Right atrium auricular region (tissue), 2 donors: ENCODE data around the gene USP17L26. TPM values are rescaled to one million over a fixed set of nuclear protein-coding genes. Genes with fewer than 3 reads are reported as not detected.
"Not testable (repeated sequence)": the region's sequence is repeated elsewhere in the genome, so short reads cannot be mapped to it uniquely, and the experiment has no call there.

Experiments used
- DNase-seq: peaks from one replicate; pipeline ENCODE4 v3.0.0-alpha.2; 2019; ENCODE audit warnings: low spot score
- H3K27ac ChIP-seq, 2 donors: fragments of 200-600 bp; sonication (generic); 1 replicate in 1 of 2; 2 replicates in 1 of 2; pipeline ENCODE4 v1.5.1; 2016 to 2019
- H3K27me3 ChIP-seq, 2 donors: fragments of 200-600 bp; sonication (generic); one replicate each; pipeline versions ENCODE4 v1.5.1 to v1.6.0; 2017 to 2019
- H3K36me3 ChIP-seq: fragments of 200-600 bp; sonication (generic); one replicate; pipeline ENCODE4 v1.5.1; 2016
- H3K4me1 ChIP-seq, 2 donors: fragments of 200-600 bp; sonication (generic); one replicate each; pipeline versions ENCODE4 v1.5.1 to v1.6.0; 2017 to 2019
- H3K4me3 ChIP-seq, 2 donors: fragments of 200-600 bp; sonication (generic); 1 replicate in 1 of 2; 2 replicates in 1 of 2; pipeline ENCODE4 v1.5.1; 2017 to 2019; ENCODE audit warnings: mild to moderate bottlenecking in 1 of 2, moderate library complexity in 1 of 2
- H3K9me3 ChIP-seq, 2 donors: fragments of 200-600 bp; sonication (generic); one replicate each; pipeline ENCODE4 v1.5.1; 2019
- total RNA-seq, 2 donors: library from RNA; depleted of rRNA; stranded (reverse); fragments of >200 nt; gene quantifications; one replicate each; pipeline ENCODE4 v1.1.0, GENCODE V29; 2016

USP17L26 gene
- not detected for total RNA-seq

DNA sequence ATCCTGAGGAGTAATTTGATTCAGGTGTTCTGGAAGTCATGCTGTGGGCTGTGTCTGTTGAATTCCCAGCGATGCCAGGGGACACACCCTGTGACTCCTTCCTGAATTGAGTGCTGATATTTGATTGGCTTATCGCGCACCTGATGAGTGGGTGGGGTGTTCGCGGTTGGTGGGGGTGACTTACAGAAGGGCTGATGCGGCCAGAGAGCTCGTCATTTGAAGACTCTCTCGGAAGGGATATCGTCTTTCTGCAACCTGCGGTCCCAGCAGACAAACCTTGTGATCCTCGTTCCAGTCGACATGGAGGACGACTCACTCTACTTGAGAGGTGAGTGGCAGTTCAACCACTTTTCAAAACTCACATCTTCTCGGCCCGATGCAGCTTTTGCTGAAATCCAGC, at the start of gene USP17L26:
Gene USP17L26, plus strand, starts transcription at position 301 of the 400 bp plus-strand sequence. Its CDS starts 0 bp downstream, at position 301.
- not testable (repeated sequence) for H3K27ac ChIP-seq, DNase-seq, H3K27me3 ChIP-seq, H3K4me3 ChIP-seq, H3K4me1 ChIP-seq, H3K36me3 ChIP-seq, H3K9me3 ChIP-seq

DNA sequence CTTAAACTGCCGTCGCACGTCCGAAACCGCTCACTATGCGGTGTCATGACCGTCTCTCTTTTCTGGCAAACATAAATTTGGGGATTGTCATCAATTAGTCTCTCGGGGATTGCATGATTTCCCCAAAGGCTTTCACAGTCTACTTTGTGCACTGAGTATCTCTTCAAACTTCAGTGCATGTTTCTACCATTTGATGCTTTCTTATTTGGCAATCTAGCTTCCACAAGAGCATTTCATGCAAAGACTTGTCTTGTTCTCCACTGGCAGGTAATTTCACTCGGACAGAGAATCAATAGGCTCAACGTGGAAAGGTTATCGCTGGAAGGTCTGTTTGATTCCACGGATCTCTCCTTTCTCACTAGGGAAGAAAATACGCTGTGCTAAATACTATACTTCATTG, 10.3 kb upstream of the USP17L26 start:
- not testable (repeated sequence) for H3K27me3 ChIP-seq, H3K4me3 ChIP-seq, H3K27ac ChIP-seq, DNase-seq, H3K9me3 ChIP-seq, H3K4me1 ChIP-seq, H3K36me3 ChIP-seq

- not testable (repeated sequence) for H3K4me1 ChIP-seq, H3K27ac ChIP-seq, H3K36me3 ChIP-seq
Measured at GRCh38 chr4:9324865-9325264, 9.6 kb upstream of the USP17L26 start, which contains the start of gene USP17L24. TSS of gene USP17L24 (plus strand) at chr4:9325165. CDS start at chr4:9325165, 0 bp downstream.

DNA sequence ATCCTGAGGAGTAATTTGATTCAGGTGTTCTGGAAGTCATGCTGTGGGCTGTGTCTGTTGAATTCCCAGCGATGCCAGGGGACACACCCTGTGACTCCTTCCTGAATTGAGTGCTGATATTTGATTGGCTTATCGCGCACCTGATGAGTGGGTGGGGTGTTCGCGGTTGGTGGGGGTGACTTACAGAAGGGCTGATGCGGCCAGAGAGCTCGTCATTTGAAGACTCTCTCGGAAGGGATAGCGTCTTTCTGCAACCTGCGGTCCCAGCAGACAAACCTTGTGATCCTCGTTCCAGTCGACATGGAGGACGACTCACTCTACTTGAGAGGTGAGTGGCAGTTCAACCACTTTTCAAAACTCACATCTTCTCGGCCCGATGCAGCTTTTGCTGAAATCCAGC, 4.8 kb upstream of the USP17L26 start, which contains the start of gene USP17L25:
Gene USP17L25, plus strand, starts transcription at position 301 of the 400 bp plus-strand sequence. Its CDS starts 0 bp downstream, at position 301.
- not testable (repeated sequence) for H3K36me3 ChIP-seq, H3K27ac ChIP-seq

More at GRCh38 chr4:9324865-9325264, 9.6 kb upstream of the USP17L26 start, which contains the start of gene USP17L24:
- H3K9me3 ChIP-seq, DNase-seq, H3K4me3 ChIP-seq, H3K27me3 ChIP-seq: not testable (repeated sequence)

DNA sequence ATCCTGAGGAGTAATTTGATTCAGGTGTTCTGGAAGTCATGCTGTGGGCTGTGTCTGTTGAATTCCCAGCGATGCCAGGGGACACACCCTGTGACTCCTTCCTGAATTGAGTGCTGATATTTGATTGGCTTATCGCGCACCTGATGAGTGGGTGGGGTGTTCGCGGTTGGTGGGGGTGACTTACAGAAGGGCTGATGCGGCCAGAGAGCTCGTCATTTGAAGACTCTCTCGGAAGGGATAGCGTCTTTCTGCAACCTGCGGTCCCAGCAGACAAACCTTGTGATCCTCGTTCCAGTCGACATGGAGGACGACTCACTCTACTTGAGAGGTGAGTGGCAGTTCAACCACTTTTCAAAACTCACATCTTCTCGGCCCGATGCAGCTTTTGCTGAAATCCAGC, 4.6 kb downstream of the USP17L26 start, which contains the start of gene USP17L5:
Gene USP17L5, plus strand, starts transcription at position 301 of the 400 bp plus-strand sequence. Its CDS starts 0 bp downstream, at position 301.
- DNase-seq, H3K27ac ChIP-seq, H3K4me3 ChIP-seq, H3K36me3 ChIP-seq, H3K27me3 ChIP-seq, H3K9me3 ChIP-seq, H3K4me1 ChIP-seq: not testable (repeated sequence)

More for the DNA sequence above, 4.8 kb upstream of the USP17L26 start, which contains the start of gene USP17L25:
- not testable (repeated sequence) for H3K27me3 ChIP-seq, H3K4me1 ChIP-seq, H3K9me3 ChIP-seq, H3K4me3 ChIP-seq, DNase-seq

GRCh38 chr4:9343848-9344247, 9.4 kb downstream of the USP17L26 start, which contains the start of gene USP17L27:
TSS of gene USP17L27 (plus strand) at chr4:9344148. CDS start at chr4:9344148, 0 bp downstream.
- H3K4me1 ChIP-seq, H3K27ac ChIP-seq, H3K36me3 ChIP-seq, H3K9me3 ChIP-seq, DNase-seq, H3K4me3 ChIP-seq, H3K27me3 ChIP-seq: not testable (repeated sequence)

- H3K36me3 ChIP-seq, DNase-seq, H3K27ac ChIP-seq, H3K4me3 ChIP-seq, H3K27me3 ChIP-seq, H3K4me1 ChIP-seq, H3K9me3 ChIP-seq: not testable (repeated sequence)
Measured at GRCh38 chr4:9348593-9348992, 14.1 kb downstream of the USP17L26 start, which contains the start of gene USP17L28. TSS of gene USP17L28 (plus strand) at chr4:9348893. CDS start at chr4:9348893, 0 bp downstream.

GRCh38 chr4:9350866-9351265, 16.4 kb downstream of the USP17L26 start:
- not testable (repeated sequence) for H3K27ac ChIP-seq, H3K4me1 ChIP-seq, H3K9me3 ChIP-seq, H3K36me3 ChIP-seq, H3K4me3 ChIP-seq, DNase-seq, H3K27me3 ChIP-seq

- DNase-seq, H3K4me1 ChIP-seq, H3K36me3 ChIP-seq, H3K4me3 ChIP-seq, H3K27me3 ChIP-seq, H3K9me3 ChIP-seq, H3K27ac ChIP-seq: not testable (repeated sequence)
Measured at GRCh38 chr4:9353338-9353737, 18.9 kb downstream of the USP17L26 start, which contains the start of gene USP17L29. TSS of gene USP17L29 (plus strand) at chr4:9353638. CDS start at chr4:9353638, 0 bp downstream.

GRCh38 chr4:9362829-9363228, 28.4 kb downstream of the USP17L26 start, which contains the start of gene USP17L30:
TSS of gene USP17L30 (plus strand) at chr4:9363129. CDS start at chr4:9363129, 0 bp downstream.
- not testable (repeated sequence) for H3K27ac ChIP-seq, H3K4me3 ChIP-seq, H3K9me3 ChIP-seq, H3K27me3 ChIP-seq, H3K4me1 ChIP-seq, DNase-seq, H3K36me3 ChIP-seq

- DNase-seq, H3K27ac ChIP-seq, H3K4me1 ChIP-seq, H3K27me3 ChIP-seq, H3K4me3 ChIP-seq, H3K9me3 ChIP-seq, H3K36me3 ChIP-seq: not testable (repeated sequence)
Measured at GRCh38 chr4:9379881-9380280, 45.4 kb downstream of the USP17L26 start.
